LNCaP clone FGC (cell line): Measurements from ENCODE around the gene SLC38A3.

Experiments used
- DNase-seq: peaks from one replicate; pipeline ENCODE4 v3.0.0-alpha.2; 2011; ENCODE audit warnings: low read depth
- H3K4me3 ChIP-seq: 2 replicates; pipeline ENCODE4 v1.5.1; 2011; ENCODE audit warnings: mild to moderate bottlenecking, low read depth, low read length, control low read depth
- CTCF ChIP-seq: IDR thresholded peaks from 2 replicates; pipeline ENCODE4 v1.5.1; 2012; ENCODE audit warnings: mild to moderate bottlenecking; ENCODE audit not compliant: control insufficient read depth, insufficient read depth; ENCODE audit errors: extremely low read depth

Gene SLC38A3

GRCh38 chr3:50266017-50266416, 60.9 kb downstream of the SLC38A3 start:
- no peak for TF ChIP-seq CTCF
- no peak for DNase-seq
- H3K4me3 ChIP-seq, result no peak overlapping the region

DNA sequence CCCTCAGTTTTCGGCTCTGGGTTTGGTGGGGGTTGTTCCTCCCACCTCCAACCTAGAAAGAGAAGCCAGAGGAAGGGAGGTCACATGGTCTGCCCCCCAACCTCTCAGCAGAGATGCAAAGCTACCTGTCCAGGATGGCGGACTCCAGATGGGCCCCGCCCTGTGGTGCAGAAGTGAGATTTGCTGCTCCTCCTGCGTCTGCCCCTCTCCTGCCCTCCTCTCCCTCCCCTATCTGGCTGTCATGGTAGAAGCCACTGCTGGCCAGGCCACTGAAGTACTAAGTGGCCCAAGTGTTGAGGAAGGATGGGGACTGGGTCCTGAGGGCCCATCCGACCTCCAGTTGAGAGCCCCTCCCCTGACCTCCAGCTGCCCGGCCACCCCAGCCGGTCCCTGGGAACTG, 61.8 kb downstream of the SLC38A3 start:
- H3K4me3 ChIP-seq, result peak overlapping the region; percentile 37
- TF ChIP-seq CTCF, result no peak
- DNase-seq, result no peak

DNA sequence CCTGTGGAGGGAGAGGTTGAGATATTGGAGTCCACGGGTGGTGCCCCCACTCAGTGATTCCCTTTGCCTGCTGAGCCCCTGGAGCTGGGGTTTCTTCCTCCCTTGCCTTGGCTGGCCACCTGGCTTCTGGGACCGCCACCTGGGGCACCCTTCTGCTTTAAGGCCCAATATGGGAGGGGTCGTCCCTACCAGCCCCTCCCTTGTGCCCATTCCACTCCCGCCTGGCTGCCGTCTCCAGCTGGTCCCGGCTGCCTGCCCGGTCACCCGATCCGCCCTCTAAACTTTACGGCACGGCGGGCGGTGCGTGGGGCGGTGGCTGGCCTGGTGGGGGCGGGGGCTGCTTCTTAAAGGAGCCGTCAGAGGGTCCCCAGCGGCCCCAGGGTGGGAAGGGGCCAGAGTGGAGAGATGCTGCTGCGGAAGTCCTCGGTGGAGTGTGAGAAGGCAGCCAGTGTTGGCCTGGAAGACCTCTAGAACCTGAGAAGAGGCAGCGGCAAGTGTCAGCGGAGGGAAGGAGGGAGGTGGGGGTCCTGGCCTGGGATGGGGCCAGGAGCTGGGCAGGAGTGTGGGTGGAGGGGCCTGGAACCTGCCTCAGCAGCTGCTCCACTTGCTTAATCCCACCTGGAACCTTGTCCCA, 62.3 kb downstream of the SLC38A3 start:
- TF ChIP-seq CTCF, result no peak
- no peak for DNase-seq
- peak overlapping the region; percentile 37 for H3K4me3 ChIP-seq

GRCh38 chr3:50268276-50268675, 63.2 kb downstream of the SLC38A3 start:
- no peak for DNase-seq
- no peak for TF ChIP-seq CTCF
- no peak overlapping the region for H3K4me3 ChIP-seq

DNA sequence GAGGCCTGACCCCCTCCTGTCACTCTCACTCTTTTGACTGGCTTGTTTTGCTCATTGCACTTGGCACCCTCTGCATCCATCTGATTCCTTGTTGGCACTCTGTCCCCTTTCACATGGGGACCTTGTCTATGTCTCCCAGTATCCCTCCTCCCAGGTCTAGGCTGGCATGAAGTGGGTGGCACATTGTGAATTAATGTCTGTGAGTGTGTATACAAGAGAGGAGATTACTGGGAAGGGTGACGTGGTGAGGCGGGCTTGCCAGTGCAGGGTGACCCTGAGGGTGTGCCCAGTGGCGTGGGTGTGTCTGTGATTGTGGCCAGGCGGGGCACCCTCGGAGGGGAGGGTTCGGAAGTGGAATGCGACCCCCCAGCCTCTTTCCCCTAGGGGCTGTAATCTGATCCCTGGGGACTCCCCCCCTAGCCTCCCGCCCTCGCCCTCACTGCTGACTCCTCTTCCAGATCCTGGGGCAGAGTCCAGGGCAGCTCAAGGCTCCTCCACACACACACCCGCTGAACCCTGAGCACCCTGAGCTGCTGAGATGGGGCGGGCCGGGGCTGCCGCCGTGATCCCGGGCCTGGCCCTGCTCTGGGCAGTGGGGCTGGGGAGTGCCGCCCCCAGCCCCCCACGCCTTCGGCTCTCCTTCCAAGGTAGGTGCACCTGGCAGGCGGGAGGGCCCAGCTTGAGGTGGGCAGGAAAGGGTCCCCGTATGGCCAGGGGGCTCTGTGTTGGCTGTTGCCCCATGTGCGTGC, 63.8 kb downstream of the SLC38A3 start, which contains the start of gene SEMA3B:
Gene SEMA3B, plus strand, starts transcription at position 445 of the 749 bp plus-strand sequence. Its CDS starts 94 bp downstream, at position 539.
- no peak for TF ChIP-seq CTCF
- DNase-seq, result no peak
- no peak within 1 kb of the TSS for H3K4me3 ChIP-seq

- no peak for DNase-seq
- no peak for TF ChIP-seq CTCF
- H3K4me3 ChIP-seq, result no peak overlapping the region
These were observed 64.4 kb downstream of the SLC38A3 start for GRCh38 chr3:50269460-50269859.

DNA sequence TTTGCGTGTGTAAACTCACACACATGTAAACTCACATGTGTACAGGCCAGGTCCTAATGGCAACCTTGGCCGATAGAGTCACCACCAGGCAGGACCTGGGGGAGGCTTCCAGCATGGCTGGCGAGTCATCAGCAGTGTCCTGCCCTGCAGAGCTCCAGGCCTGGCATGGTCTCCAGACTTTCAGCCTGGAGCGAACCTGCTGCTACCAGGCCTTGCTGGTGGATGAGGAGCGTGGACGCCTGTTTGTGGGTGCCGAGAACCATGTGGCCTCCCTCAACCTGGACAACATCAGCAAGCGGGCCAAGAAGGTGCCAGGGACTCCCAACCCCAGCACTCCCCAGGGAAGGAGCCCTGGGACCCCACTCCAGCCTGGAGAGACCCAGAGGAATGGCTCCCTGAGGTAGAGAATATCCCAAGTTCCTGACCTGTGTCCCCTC, 64.9 kb downstream of the SLC38A3 start:
- no peak for DNase-seq
- no peak overlapping the region for H3K4me3 ChIP-seq

More for the DNA sequence above, 64.9 kb downstream of the SLC38A3 start:
- TF ChIP-seq CTCF, result no peak
